ENCODE data around the gene EEF1AKMT3.
"Not testable (repeated sequence)": the region's sequence is repeated elsewhere in the genome, so short reads cannot be mapped to it uniquely, and the experiment has no call there.

Gene EEF1AKMT3

GRCh38 chr12:57769594-57769993, 2.8 kb upstream of the EEF1AKMT3 start:
- H3K4me3 ChIP-seq (ENCODE audit: low read depth, low read length) = no peak overlapping the region
- no peak for TF ChIP-seq CTCF (IDR thresholded peaks at IDR 0.05; ENCODE audit: low read depth, low read length)

- peak overlapping the region; percentile 89; the same call in 1 of the 2 replicates for H3K4me3 ChIP-seq (ENCODE audit: low read depth, low read length)
Observed at GRCh38 chr12:57770734-57771133, 1.7 kb upstream of the EEF1AKMT3 start.

GRCh38 chr12:57771236-57771872, 1.1 kb upstream of the EEF1AKMT3 start:
- H3K4me3 ChIP-seq (ENCODE audit: low read depth, low read length) = peak overlapping the region; percentile 89
- no peak for TF ChIP-seq CTCF (IDR thresholded peaks at IDR 0.05; ENCODE audit: low read depth, low read length)

More at GRCh38 chr12:57770734-57771133, 1.7 kb upstream of the EEF1AKMT3 start:
- no peak for TF ChIP-seq CTCF (IDR thresholded peaks at IDR 0.05; ENCODE audit: low read depth, low read length)

GRCh38 chr12:57771873-57772428, 463 bp upstream of the EEF1AKMT3 start, which contains the start of gene METTL1:
METTL1 (minus strand) TSS chr12:57772105; CDS start chr12:57772083, 22 bp downstream.
- H3K4me3 ChIP-seq (ENCODE audit: low read depth, low read length) = peak within 1 kb of the TSS; percentile 89
- no peak for TF ChIP-seq CTCF (IDR thresholded peaks at IDR 0.05; ENCODE audit: low read depth, low read length)

GRCh38 chr12:57774634-57775033, 2.2 kb downstream of the EEF1AKMT3 start:
- not testable (repeated sequence) for H3K4me3 ChIP-seq (ENCODE audit: low read depth, low read length)

- no peak for TF ChIP-seq CTCF (IDR thresholded peaks at IDR 0.05; ENCODE audit: low read depth, low read length)
- H3K4me3 ChIP-seq (ENCODE audit: low read depth, low read length) = no peak overlapping the region
Observed at GRCh38 chr12:57775044-57775443, 2.6 kb downstream of the EEF1AKMT3 start.

GRCh38 chr12:57775563-57776246, 3.3 kb downstream of the EEF1AKMT3 start:
- no peak for TF ChIP-seq CTCF (IDR thresholded peaks at IDR 0.05; ENCODE audit: low read depth, low read length)
- H3K4me3 ChIP-seq (ENCODE audit: low read depth, low read length) = no peak overlapping the region

Measured in WI38 (cell line).